ENCODE measurements around the gene EXD2. TPM values are rescaled to one million over a fixed set of nuclear protein-coding genes. Genes with fewer than 3 reads are reported as not detected.

Gene EXD2
- total and polyA plus RNA-seq, 10 of the 15 experiments (the other 5 are each of a cell fraction or from before 2014, with no cell fraction given) = 1.0 to 12.4 (median 4.6) TPM

- TF ChIP-seq CEBPB (IDR thresholded peaks at IDR 0.05; ENCODE audit: borderline replicate concordance in 1 of 2, low read depth in 2 of 2, low read length in 2 of 2) = no peak
- TF ChIP-seq USF1 (IDR thresholded peaks at IDR 0.05; ENCODE audit: borderline replicate concordance, extremely low read length, insufficient read depth, low read depth, low read length) = peak; percentile 27
- no peak for TF ChIP-seq MYB (IDR thresholded peaks at IDR 0.05; ENCODE audit: borderline replicate concordance, low read depth, low read length)
- no peak for TF ChIP-seq HSF1 (IDR thresholded peaks at IDR 0.05; ENCODE audit: low read depth, low read length)
- TF ChIP-seq SIX5 (IDR thresholded peaks at IDR 0.05; ENCODE audit: low read depth, low read length, severe bottlenecking) = no peak
- TF ChIP-seq CHD2 (IDR thresholded peaks at IDR 0.05; ENCODE audit: borderline replicate concordance, low read depth, low read length) = no peak
- peak; percentile 40; the same call in 1 of the 2 replicates for TF ChIP-seq RELB (IDR thresholded peaks at IDR 0.05; ENCODE audit: low read depth)
- TF ChIP-seq CHD1 (IDR thresholded peaks at IDR 0.05; ENCODE audit: low read depth, low read length) = no peak
- TF ChIP-seq NR2C2 (IDR thresholded peaks at IDR 0.05; ENCODE audit: borderline replicate concordance, control insufficient read depth, insufficient read length, low read depth) = no peak
- TF ChIP-seq KLF5 (IDR thresholded peaks at IDR 0.05; ENCODE audit: partially characterized antibody) = no peak
- no peak for TF ChIP-seq E2F4 (IDR thresholded peaks at IDR 0.05; ENCODE audit: low read depth, low read length)
- TF ChIP-seq DPF2 (IDR thresholded peaks at IDR 0.05) = peak; percentile 85
- TF ChIP-seq IKZF1 (conservative IDR thresholded peaks at IDR 0.05) = peak; percentile 86
- TF ChIP-seq RFX5 (IDR thresholded peaks at IDR 0.05; ENCODE audit: low read depth, low read length) = no peak
- no peak for TF ChIP-seq ZNF622 (IDR thresholded peaks at IDR 0.05)
- TF ChIP-seq POLR2AphosphoS2 (IDR thresholded peaks at IDR 0.05; ENCODE audit: low read depth, low read length) = no peak
- no peak for TF ChIP-seq PML (IDR thresholded peaks at IDR 0.05; ENCODE audit: low read length)
- TF ChIP-seq MEF2B (IDR thresholded peaks at IDR 0.05; ENCODE audit: partially characterized antibody, poor library complexity, severe bottlenecking) = no peak
- TF ChIP-seq BHLHE40 (IDR thresholded peaks at IDR 0.05; ENCODE audit: borderline replicate concordance in 1 of 2, low read depth in 2 of 2, low read length in 1 of 2) = peak; percentile 49 to 84; a peak in 1 of 4 replicates
- TF ChIP-seq WRNIP1 (IDR thresholded peaks at IDR 0.05; ENCODE audit: borderline replicate concordance, low read depth, low read length) = no peak
Measured at GRCh38 chr14:69153152-69153872, 38.0 kb upstream of the EXD2 start (continued).
